ENCODE measurements around the gene C2CD2.

The C2CD2 gene

DNA sequence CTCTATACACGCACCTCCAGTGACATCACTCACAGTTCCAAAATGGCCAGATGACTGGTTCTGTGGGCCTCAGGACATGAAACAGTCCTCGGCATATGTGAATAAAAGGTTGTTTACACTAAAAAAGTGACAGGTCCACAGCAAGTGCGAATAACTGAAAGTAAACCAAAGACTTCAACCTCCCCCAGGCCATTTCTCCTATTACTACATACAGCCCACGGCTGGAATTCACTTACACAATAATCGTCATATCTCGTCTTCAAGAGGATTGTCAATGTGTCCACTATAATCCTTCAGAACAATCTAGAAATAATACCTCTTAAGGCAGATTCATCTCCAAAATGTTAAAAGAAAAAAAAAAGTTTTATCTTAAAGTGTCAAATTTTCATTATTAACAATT is 72.8 kb downstream of the C2CD2 start:
- no peak for DNase-seq

DNA sequence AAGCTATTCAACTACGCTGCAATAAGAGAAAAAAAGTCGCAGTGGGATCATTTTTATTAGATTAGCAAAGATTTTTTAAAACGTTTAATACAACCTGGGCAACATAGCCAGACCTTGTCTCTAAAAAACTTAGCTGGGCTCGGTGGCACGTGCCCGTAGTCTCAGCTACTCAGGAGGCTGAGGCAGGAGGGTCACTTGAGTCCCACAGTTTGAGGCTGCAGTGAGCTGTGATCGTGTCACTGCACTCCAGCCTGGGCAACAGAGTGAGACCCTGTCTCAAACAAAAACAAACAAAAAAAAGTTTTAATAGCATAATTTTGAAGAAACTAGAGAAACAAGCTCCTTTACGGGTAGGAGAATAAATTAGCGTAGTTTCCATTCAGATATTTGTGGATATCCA is 73.7 kb downstream of the C2CD2 start:
- DNase-seq: no peak

DNA sequence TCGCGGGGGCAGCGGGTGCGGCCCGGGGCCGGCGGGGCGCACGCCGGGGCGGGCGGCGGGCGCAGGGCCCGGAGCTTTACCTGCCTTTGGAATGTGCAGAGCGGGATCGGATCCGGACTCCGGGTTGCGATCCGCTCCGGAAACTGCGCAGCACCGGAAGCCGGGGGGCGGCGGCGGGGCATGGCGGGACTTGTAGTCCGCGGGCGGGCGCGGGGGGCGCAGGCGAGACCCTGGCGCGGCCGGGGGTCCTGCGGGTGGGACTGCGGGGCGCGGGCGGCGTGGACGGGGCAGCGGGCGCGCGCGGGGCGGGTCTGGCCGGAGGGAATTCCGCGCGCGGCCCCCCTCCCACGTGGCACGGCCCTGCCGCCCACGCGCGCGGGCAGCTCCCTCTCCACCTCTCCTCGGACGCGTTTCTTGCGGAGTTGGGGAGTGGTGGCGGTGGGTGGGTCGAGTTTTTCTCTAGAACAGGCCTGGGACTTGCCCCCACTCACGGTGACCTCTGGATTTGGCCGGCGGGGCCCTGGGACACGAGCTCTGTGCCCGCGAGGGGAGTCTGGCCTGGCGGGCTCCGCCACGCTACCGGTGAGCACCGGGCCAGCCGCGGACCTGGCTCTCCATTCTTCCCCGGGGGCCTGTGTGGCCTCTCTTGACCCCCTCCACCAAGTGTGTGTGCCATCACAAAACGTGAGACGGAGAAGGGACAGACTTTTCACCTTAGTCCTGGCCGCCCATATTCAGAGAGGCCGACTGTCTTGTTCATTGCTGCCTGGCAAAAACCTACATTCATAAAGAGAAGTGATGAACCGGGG is 74.4 kb downstream of the C2CD2 start, which contains the start of gene PRDM15:
Gene PRDM15, minus strand, starts transcription at position 155 of the 809 bp plus-strand sequence. CDS start 18,981 bp downstream, outside the sequence.
- DNase-seq: peak; percentile 65

DNA sequence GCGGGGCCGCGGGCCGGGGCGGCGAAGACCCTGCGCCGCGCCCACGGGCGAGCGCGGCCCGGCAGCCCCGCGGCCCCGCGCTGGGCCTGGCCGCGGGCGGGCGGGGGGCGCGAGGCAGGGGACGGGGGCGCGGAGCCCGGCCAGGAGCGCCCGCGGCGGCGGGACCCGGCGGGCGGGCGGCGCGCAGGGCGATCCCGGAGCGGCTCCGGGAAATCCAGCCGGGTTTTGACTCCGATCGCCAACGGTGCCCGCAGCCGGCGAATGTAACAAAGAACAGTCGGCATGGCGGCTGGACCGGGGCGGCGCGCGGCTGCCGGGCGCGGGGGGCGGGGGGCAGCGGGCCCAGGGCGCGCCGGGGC is 75.0 kb downstream of the C2CD2 start:
- DNase-seq: peak; percentile 74

DNA sequence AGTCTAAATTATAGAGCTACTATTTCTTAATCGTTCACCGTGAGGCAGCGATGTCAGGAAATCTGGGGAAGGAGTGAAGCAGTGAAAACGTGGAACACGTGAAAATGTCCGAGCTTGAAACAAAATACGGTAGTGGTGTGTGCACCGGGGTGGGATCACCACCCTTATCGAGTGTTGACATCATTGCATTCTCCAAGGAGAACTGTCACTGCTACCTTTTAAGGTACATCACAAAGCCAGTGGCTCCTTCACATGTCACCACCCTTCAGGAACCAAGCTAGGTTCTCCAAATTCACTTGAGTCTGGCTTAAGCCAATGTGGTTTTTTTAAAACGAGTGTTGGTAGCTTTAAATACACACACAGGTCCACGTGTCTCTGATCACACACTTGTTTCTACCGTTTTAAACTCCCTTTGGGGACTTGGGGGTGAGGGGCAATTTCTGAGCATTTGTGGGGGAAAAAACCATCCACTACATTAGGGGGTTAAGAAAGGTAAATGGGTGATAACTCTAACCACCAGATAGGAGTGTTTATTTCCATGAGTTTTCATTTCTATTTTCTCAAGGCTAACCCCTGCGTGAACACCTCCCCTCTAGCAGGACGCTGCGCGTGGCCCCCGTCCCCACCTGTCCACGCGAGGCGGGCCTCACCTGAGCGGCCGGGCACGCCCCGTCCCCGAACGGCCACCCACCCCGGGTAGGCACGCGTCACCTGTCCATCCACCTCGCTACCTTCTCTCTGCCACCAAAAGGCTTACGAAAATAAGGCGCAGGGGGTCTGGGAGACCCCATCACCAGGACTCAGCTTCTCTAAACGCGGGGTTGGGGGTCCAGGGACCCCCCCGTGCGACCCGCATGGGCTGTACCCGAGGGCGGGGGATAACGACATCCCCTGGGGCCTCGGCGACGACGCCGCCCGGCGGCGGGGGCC is 75.7 kb downstream of the C2CD2 start:
- DNase-seq: peak; percentile 27

DNA sequence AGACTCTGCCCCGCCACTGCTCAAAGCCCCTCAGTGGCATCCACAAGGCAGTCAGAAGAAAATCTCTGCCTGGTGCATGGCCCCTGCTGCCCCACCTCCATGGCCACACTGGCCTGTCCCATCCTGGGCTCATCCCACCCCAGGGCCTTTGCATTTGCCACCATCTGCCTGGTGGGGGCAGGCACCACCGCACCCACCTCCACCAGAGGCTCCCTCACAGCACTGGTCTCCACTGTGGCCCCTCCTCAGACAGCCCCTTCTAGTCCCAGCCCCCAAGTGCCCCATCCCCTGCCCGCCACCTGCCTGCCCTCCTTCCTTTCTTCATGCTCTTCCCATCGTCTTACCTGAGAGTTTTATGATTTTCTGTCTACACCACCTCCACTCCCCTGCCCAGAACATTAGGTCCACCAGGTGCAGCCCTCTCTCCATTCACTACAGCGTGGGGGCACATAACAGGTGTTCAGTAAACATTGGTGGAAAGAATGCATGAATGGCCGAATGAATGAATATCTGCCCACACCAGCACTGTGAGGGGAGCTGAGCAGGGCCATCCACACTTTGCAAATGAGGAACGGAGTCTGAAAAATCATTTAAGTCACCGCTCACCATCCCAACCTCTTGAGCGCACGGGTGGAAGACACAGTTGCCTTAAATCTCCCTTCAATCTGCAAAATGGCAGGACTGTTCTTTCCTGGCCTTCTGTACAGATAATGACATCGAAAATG is 76.7 kb downstream of the C2CD2 start:
- no peak for DNase-seq

DNA sequence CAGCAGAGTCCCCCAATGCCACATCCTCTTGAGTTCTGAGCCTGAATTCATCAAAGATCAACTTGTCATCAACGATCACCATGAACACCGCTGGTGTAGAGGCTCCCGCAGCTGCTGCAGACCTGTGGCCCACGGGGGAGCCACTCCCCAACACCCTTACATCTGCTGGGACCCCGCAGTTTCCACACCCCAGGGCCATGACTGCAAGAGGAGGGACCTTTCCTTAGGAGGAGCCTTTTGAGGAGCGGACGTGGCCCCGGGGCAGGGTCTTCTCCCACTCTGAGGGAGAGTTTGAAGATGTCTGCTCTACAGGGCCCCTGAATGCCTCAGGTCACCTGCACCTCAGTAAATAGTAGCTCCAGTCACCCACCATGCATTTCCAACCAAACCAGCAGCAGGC is 77.4 kb downstream of the C2CD2 start:
- no peak for DNase-seq

DNA sequence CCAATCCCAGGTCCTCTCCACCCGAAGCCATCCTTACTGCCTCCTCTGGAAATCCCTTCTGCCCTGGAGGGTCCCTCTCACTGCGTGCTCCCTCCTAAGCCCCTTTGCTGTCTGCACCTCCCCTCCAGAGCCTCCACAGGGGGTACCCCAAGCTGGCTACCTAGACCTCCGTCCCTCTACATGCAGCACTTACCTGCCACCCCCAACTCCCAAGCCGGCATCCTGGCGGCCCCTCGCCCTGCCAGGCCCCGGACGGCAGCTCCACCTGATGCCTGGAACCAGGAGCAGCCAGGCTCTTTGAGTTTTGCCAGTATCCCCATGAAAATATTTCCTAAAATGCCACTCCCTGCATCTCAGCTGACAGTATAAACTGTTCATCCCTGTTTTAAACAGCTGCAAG is 78.7 kb downstream of the C2CD2 start:
- no peak for DNase-seq

DNA sequence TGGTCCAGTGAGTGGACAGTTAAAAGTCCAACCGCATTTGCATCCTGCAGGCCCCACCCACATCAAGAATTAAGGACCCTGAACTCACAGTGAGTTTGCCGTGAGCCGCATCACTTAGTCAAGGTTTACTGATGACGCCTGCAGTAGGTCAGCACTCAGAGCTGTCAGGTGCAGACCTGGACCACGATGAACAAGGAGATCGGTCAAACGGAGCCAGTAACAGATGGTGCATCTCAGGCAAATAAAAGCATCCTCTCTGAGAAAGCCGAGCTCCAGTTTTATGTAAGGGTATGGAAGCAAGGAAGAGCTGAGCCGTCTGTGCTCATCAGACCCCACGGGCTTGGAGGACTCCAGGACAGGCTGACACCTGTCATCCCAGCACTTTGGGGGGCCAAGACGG is 79.2 kb downstream of the C2CD2 start:
- no peak for DNase-seq

DNA sequence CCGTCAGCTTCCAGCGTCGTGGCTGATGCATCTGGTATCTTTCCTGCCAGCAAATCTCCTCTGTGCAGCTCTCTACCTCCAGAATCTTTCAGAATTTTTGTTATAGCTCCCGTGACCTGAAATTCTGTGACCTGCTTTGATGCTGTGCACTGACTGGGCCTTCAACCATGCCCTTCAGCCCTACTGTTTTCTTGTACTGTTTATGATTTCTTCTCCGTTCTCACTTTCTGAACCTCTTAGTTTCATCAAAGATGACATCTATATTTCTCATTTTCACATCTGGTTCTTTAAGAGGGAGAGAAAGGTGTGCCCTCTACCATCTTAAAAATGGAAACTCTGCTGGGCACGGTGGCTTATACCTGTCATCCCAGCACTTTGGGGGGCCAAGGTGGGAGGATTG is 80.4 kb downstream of the C2CD2 start:
- no peak for DNase-seq

DNA sequence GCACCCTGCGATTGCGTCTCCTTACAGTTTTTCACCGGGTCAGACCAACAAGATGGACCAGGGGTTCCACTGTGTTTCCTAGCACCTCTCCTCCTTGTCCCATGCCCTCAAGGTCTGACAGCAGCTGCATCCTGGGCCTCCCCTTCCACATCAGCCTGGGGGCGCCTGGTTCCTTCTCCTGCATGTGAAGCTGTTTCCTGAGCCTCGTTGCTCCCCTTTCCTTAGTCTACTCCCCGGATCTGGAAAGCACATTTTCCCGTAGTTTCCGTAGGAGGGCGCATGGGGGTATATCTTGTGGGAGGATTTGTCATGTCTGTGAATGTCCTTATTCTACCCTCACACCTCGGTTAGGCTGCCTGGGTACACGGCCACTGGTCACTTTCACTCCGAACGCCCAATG is 80.8 kb downstream of the C2CD2 start:
- DNase-seq: no peak

DNA sequence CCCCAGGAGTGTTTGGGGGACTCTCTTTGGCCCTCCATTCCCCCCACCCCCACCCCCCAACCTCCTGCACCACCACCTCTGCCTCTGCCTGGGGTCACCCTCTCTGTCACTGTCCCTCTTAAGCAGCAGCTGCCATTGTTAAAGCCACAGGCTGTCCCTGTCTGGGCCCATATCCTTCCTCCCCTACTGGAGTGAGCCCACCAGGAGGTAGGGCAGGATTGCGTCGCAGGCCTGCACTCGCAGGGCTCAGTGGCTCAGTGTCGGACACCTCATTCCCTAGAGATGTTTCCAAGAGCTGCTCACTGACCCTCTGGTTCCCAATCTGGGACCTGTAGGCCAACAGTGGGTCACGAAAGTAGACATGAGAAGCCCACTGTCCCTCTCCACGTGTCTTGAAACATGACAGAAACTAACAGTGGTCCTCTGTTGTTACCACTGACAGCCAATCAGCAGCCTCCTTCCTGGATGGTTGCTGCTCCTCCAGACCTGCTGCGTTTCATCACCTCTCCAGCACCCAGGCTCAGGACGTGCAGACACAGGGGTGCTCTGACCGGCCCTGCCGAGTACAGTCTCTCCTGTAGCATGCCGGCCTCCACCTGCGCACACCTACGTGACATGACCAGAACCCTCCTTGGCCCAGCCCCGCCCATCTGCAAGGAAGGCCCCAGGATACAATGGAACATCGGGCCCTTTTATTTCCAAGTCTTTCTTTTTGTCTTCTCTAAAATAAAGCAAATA is 82.4 kb downstream of the C2CD2 start:
- no peak for DNase-seq

DNA sequence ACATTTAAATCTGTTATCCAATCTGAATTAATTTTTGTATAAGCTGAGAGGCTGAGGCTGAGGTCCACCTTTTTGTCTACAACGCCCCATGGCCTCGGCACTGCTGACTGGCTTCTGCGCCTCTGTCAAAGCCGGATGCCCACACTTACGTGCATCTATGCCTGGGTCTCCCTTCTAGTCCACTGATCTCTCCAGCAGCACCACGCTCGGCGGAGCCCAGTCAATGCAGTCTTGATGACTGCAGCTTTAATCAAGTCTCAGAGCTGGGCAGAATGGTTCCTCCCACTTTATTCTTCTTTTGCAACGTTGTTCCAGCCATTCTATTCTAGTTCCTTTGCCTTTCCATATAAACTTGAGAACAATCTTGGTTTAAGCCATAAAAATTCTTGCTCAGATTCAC is 84.0 kb downstream of the C2CD2 start:
- DNase-seq: no peak

DNA sequence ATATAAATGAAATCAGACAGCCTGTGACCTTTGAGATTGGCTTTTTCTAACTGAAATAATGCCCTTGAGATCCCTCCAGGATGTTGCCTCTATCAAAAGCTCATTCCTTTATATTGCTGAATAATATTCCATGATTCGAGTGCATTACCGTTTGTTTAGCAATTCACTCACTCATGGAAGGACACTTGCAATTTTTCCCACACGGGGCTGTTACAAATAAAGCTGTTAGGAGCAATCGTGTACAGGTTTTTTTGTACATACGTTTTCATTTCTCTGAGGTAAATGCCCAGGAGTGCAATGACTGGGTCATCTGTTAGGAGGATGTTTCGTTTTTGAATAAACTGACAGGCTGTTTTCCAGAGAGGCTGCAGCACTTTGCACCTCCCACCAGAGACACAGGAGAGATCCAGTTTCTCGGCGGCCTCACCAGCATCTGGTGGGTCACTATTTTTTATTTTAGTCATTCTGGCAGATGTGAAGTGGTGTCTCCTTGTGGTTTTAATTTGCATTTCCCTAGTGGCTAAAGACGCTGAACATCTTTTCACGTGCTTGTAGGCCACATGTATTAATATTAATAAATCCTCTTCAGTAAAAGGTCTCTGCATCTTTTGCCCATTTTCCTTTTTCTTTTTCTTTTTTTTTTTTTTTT is 85.6 kb downstream of the C2CD2 start:
- no peak for DNase-seq

DNA sequence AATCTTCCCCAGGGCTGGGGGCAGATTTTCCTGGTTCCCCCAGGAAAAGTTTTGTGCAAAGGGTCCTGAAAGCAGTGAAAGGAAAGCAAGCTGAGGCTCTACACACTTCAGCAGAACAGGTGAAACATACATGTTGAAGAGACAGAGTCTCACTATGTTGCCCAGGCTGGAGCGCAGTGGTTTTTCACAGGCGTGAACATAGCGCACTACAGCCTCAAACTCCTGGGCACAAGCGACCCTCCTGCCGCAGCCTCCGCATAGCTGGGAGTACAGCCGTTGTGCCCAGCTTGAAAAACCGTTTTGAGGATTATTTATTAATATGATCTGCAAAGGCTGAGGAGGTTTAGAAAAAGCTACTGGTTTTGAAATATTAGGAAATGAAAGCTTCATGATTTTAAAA is 86.5 kb downstream of the C2CD2 start:
- no peak for DNase-seq

DNA sequence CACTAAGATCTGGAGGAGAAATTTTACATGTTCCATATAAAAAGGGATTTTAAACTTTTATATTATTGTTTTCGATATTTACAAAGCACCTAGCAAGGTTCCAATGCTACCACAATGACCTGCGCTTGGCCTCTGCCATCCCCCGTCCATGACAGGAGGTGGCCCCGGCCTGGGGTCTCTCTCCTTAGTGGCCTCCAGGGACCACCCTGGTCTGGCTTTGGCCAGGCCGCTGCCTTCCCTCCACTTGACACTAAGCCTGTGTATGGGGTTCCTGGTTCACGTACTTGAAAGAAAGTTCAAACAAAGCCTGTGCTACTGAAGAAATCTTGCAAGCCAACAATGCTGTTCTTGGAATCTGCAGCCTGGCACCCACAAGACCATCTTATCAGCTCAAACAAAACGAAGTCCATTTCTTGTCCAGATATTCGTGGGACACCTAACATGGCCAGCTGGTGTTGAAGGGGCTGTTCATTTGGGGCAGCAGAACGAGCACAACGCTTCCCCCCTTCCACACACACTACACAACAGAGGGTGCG is 87.5 kb downstream of the C2CD2 start:
- DNase-seq: no peak

DNA sequence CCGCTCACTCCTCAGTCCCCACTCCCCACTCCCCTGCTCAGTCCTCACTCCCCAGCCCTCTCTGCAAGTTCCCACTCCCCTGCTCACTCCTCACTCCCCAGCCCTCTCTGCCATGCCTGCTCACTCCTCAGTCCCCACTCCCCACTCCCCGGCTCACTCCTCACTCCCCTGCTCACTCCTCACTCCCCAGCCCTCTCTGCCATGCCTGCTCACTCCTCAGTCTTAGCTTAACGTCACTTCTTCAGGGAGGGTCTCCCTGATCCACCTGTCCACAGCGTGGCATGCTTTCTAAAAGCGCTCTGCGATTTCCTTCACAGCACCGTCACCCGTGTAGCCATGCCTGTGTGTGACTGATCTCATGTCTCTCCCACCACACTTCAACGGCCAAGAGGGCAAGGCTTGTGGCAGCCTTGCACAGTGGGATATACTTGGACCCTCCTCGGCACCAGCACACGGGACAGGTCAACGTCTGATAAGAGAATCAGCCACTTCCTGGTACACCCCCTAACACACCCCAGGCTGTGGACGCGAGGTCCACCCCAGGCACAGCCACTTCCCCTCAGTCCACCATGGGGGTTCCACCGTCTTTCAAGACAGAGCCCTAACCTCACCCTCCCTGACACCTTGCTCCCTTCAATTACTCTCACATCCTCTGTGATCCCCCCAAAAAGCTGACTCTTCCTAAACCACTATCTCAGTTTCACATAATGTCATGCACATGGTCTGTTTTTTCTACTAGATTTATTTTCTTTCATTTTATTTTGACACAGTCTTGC is 88.6 kb downstream of the C2CD2 start:
- no peak for DNase-seq

DNA sequence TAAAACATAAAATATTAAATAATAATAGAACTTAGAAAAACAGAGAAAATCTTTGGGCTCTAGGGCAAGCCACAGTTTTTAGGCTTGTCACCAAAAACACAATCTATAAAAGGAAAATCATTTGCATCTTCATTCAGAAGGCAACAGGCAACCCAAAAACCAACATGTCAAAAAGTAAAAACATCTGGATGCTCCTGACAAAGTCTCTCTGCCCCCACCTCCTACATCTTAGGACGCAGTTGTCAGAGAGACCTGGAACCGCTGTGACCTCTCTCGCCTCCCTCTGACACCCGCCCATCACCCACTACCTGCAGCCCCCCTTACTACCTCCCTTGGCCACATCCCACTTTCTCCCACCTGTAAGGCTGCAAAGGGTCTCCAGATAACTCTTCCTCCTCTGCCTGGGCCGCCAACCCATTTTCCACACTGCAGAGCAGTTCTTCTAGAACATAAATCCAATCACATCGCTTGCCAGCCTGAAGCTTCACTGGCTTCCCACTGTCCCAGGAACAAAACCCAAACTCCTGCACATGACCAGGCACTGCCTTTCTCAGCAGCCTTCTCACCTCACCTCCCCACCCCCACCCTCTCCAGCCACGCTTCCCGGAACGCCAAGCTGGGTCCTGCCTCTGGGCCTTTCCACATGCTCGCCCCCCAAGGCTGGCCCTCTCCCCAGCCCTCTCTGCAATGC is 89.4 kb downstream of the C2CD2 start:
- no peak for DNase-seq

DNA sequence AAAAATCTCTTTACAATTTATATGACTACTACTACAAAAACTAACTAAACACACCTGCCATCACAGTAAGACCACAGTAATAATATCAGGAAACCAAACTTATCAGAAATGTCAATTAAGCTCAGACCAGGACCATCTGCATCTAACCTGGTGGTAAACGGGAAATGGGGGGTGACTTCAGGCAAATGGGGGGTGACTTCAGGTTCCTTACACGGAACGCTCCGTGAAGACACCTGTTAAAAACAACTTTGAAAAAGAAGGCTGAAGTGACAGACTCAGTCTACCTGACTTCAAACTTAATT is 90.4 kb downstream of the C2CD2 start:
- DNase-seq: no peak

DNA sequence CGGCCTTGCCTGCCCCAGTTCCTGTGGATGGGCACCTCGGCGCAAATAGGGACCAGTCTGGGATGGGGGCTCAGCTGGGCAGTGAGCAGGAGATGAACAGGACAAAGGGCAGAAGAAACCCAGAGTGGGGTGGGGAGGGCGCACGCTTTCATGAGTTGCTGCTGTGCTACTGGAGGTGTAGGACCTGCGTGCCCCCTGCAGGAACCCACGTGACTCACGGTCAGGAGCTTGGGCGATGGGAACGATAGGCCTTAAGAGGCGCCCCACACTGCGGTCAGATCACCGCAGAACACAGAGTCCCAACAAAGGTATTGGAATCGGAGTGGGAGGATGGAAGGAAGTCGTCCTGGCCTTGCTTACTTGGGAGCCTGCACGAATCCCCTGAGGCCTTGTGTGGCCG is 91.8 kb downstream of the C2CD2 start:
- no peak for DNase-seq

DNA sequence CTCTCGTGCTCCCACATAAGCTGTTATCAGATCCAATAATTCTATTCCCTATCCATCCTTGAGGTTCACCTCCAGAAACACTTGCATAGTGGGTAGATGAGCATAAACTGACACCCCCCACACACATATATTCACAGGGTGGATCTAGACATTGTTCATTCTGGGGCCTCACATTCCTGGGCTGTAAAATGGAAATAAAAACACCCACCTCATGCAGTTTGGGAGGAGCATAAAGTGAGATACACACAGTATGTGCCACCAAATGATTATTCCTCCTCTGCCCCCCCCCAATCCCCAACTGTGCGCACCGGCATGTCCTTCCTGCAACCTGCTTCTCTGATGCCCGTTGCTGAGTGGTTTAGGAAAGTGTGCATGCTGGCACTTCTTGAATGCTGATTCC is 92.6 kb downstream of the C2CD2 start:
- DNase-seq: no peak
